Activated naive CD8-positive, alpha-beta T cell treated with anti-CD3 and anti-CD28 coated beads, Interleukin-2, amount 50 U/mL, for 24 hours (primary cell): ENCODE data around the gene ELN.

Experiments used
- ATAC-seq: fragments of 150-1000 bp; cut with Tn5 transposase; one replicate; pipeline ENCODE4 v1.10.0; 2021
- DNase-seq: peaks from one replicate; pipeline ENCODE4 v3.0.0; 2021
- H3K27ac Mint-ChIP-seq: one replicate; pipeline ENCODE4 v1.8.0; 2021; ENCODE audit warnings: mild to moderate bottlenecking, mixed read lengths
- H3K27me3 Mint-ChIP-seq: one replicate; pipeline ENCODE4 v1.8.0; 2021; ENCODE audit warnings: mixed read lengths
- H3K36me3 Mint-ChIP-seq: one replicate; pipeline ENCODE4 v1.8.0; 2021; ENCODE audit warnings: low read depth, mixed read lengths
- H3K4me1 Mint-ChIP-seq: one replicate; pipeline ENCODE4 v1.8.0; 2021; ENCODE audit warnings: mixed read lengths
- H3K4me3 Mint-ChIP-seq: one replicate; pipeline ENCODE4 v1.8.0; 2021; ENCODE audit warnings: mild to moderate bottlenecking, moderate library complexity, mixed read lengths
- H3K9me3 Mint-ChIP-seq: one replicate; pipeline ENCODE4 v1.8.0; 2021; ENCODE audit warnings: mixed read lengths

The ELN gene

DNA sequence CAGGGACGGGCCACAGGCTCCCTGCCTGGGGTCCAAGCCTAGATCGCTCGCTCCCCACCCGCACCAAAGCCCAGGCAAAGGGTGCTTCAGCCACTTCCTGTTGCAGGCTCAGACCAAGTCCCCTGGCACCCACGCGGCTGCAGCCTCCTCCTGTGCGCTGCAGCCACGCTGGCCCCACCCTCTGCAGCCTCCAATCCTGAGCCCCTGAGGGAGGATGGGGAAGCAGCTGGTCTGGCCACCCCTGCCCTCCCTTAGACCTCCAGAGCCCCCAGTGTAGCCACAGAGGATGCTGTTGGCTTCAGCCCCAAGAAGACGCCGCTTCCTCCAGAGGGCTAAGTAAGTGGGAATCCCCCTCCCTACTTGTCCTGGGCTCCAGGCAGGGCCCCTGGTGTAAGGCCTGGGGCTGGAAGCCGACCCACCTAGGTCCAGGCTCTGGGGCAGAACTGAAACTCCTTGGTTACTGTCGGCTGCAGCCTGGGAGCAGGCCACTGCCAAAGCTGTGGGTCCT is 65.0 kb downstream of the ELN start:
- Mint-ChIP-seq H3K9me3 (no peaks in the 10 kb centered on the region), H3K27ac (peak overlapping the region; percentile 93), H3K36me3 (peaks cover 15% of the 10 kb centered on the region), H3K4me3 (peak overlapping the region; percentile 79), H3K27me3 (no peaks in the 10 kb centered on the region), H3K4me1 (peaks cover 29% of the 10 kb centered on the region)
- ATAC-seq (no peak), DNase-seq (peak; percentile 18)

DNA sequence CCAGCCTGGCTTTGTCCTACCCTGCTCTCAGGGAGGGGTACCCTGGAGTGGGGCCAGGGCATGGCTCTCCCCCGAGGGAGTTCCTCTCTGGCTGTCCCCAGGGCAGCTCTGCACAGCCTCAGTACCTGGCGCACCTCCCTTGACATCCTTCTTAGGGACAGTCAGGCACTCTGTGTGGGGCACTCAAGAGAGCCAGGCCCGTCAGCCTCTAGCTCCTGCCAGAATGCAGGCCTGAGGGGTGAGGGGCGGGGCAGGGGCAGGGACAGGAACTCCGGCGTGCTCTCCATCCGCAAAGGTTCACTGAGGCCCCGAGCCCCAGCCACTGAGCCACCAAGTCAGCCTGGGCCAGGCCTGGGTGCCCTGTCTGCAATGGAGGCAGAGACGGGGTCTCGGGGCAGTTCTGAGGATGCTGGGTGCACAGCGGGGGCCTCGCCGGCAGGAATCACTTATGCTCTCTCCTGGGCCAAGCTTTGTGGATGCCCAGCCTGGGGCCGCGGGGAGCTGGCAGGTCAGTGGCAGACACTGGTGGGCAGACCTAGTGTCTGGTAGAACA is 65.8 kb downstream of the ELN start:
- peak overlapping the region; percentile 79 for H3K4me3 Mint-ChIP-seq
- H3K4me1 Mint-ChIP-seq, result peaks cover 30% of the 10 kb centered on the region
- peak; percentile 27 for DNase-seq
- peaks cover 16% of the 10 kb centered on the region for H3K36me3 Mint-ChIP-seq
- H3K27me3 Mint-ChIP-seq, result no peaks in the 10 kb centered on the region
- ATAC-seq, result peak; percentile 33
- no peaks in the 10 kb centered on the region for H3K9me3 Mint-ChIP-seq
- peak overlapping the region; percentile 93 for H3K27ac Mint-ChIP-seq

DNA sequence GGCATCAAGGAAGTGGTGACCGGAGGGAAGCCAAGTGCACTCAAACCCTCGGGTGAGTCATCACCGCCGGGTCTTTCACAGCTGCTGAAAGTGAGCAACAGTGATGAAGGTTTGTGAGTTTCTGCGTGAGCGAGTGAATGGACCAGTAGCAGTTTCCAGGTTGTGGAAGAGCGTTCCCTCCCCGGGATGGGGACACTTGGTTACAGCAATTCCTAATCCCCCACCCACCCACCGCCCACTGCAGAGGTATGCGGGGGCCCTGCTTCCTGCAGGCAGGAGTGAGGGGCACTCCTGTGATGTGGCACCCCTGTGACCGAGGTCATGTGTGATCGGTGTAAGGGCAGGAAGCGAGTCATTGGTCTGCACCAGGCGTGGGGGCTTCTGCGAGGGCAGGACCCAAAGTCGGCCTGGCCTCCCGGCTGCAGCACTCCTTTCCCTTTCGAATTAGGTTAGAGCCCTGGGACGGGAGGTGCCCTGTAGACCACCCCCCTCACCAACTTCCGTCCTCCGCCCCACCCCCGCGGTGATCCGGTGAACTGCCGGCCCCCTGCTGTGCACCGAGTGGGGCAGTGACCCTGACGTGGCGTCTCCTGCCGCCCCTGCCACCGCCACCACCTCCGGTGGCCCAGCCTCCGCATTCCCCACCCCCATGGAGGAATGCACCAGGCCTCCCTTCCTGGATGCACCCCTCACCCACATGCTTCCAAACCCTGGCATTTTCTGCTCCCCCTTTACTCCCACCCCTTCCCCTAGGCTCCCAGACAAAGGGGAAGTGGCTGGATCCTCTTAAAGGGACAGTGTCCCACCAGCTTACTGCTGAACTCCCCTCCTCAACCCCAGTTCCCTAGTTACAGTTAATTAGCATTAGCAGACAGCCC is 66.5 kb downstream of the ELN start:
- peaks cover 13% of the 10 kb centered on the region for H3K36me3 Mint-ChIP-seq
- peaks cover 30% of the 10 kb centered on the region for H3K4me1 Mint-ChIP-seq
- H3K27ac Mint-ChIP-seq, result peak overlapping the region; percentile 93
- ATAC-seq (peak; percentile 88), DNase-seq (peak; percentile 84)
- H3K4me3 Mint-ChIP-seq, result peak overlapping the region; percentile 79
- H3K27me3 Mint-ChIP-seq, result no peaks in the 10 kb centered on the region
- H3K9me3 Mint-ChIP-seq, result no peaks in the 10 kb centered on the region

DNA sequence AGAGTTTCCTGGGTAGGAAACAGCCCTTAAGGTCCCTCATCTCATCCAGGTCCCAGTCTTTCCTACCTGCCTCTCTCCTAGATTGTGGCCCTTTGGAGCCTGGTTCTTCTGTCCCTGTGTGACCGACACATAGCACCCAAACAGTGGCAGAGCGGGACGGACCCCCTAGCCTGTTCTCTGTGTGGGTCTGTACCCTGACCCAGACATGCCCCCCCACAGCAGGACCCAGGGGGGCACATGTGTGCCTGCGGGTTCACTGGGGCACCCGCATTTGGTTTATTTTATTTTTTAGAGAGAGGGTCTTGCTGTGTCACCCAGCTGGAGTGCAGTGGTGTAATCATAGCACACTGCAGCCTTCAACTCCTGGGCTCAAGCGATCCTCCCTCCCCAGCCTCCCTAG is 67.2 kb downstream of the ELN start:
- H3K27me3 Mint-ChIP-seq, result no peaks in the 10 kb centered on the region
- H3K36me3 Mint-ChIP-seq, result peaks cover 13% of the 10 kb centered on the region
- H3K9me3 Mint-ChIP-seq, result no peaks in the 10 kb centered on the region
- DNase-seq, result no peak
- ATAC-seq, result no peak
- H3K4me3 Mint-ChIP-seq, result peak overlapping the region; percentile 79
- H3K4me1 Mint-ChIP-seq, result peaks cover 30% of the 10 kb centered on the region
- H3K27ac Mint-ChIP-seq, result peak overlapping the region; percentile 93

DNA sequence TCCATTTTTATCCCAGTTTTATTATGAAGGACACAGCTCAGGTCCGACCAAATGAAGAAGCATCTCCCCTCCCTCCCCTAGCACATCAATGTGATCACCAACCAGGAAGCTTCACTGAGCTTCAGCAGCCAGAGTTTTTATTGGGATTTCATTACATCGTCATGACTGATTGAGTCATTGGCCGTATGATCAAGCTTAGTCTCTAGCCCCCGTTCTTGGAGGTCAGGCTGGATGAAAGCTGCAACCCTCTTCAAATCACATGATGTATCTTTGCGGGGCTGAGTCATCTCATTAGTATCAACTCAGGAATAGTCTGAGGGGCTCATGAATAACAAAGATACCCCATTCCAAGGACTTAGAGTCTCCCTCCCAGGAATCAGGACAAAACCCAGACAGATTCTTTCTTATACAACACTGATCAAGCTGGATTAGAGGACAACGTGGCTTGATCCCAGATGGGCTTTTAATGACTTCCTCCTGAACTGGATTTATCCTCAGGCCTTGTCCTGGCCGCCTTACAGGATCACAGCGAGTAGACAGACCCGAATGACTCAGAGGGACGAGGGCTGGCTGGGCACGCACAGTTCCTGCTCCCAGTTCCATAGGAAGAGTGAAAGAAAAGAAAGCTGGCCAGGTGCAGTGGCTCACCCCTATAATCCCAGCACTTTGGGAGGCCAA is 70.1 kb downstream of the ELN start:
- ATAC-seq, result no peak
- Mint-ChIP-seq H3K9me3 (no peaks in the 10 kb centered on the region), H3K27me3 (no peaks in the 10 kb centered on the region), H3K4me3 (no peak overlapping the region), H3K36me3 (peaks cover 15% of the 10 kb centered on the region), H3K4me1 (peaks cover 22% of the 10 kb centered on the region), H3K27ac (no peak overlapping the region)
- DNase-seq, result no peak

DNA sequence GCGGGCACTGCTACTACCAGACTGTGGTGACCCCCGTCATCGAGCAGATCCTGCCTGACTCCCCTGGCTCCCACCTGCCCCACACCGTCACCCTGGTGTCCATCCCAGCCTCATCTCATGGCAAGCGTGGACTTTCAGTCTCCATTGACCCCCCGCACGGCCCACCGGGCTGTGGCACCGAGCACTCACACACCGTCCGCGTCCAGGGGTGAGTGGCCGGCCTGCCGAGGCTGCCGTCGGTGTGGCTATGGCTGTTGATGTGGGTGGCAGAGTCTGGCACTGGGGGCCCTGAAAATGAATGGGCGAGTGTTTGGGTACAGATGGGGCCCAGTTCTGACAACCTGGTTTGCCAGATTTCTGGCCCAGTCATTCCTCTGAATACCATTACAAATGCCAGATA is 71.1 kb downstream of the ELN start:
- no peaks in the 10 kb centered on the region for H3K27me3 Mint-ChIP-seq

DNA sequence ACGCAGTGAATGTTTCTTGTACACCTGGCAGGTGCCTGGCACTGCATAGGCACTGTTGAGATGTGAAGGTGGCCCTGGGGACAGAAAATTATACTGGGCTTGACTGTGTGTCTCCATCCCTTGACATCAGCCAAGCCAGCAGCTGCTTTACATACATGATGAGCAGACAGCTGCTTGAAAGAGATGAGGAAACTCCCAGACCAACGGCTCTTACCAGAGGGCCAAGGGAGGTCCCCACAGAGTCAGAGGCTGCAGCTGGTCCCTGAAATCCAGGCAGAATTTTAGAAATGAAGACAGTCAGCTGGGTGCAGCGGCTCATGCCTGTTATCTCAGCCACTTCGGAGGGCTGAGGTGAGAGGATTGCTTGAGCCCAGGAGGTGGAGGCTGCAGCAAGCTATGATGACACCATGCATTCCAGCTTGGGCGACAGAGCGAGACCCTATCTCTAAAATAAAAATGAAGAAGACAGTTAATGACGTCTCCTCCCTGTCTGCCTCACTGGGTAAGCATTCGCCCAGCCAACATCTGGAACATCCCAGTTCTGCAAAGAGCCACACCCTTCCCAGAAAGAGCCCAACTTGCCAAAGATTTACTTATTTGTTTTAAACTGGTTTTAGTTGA is 73.2 kb downstream of the ELN start:
- H3K27ac Mint-ChIP-seq, result peak overlapping the region; percentile 2
- H3K4me3 Mint-ChIP-seq, result no peak overlapping the region
- ATAC-seq (peak; percentile 33), DNase-seq (no peak)
- peaks cover 3% of the 10 kb centered on the region for H3K4me1 Mint-ChIP-seq
- H3K36me3 Mint-ChIP-seq, result peaks cover 20% of the 10 kb centered on the region
- no peaks in the 10 kb centered on the region for H3K27me3 Mint-ChIP-seq
- no peaks in the 10 kb centered on the region for H3K9me3 Mint-ChIP-seq

More for the DNA sequence above, 71.1 kb downstream of the ELN start:
- Mint-ChIP-seq H3K36me3 (peaks cover 15% of the 10 kb centered on the region), H3K9me3 (no peaks in the 10 kb centered on the region), H3K4me1 (peaks cover 13% of the 10 kb centered on the region), H3K4me3 (no peak overlapping the region), H3K27ac (no peak overlapping the region)
- no peak for ATAC-seq
- DNase-seq, result no peak

DNA sequence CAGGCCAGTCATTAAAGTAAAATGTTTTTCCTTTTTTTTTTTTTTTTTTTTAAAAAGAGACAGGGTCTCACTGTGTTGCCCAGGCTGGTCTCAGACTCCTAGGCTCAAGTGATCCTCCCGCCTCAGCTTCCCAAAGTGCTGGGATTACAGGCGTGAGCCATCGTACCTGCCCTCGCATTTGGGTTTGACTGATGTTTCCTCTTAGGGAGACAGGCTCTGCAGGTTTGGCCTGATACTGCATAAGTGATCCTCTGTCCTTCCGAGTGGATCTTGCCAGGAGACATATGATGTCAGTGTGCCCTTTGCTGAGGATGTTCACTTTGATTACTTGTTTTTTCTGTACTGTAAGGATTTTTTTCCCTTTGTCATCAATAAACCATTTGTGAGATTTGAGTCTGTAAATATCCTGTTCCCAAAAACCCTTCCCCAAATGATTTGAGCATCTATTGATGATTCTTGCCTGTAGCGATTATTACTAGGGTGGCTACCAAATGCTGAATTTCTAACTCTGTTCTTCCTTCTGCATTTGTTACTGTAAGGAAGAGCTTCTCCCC is 75.3 kb downstream of the ELN start:
- Mint-ChIP-seq H3K4me3 (no peak overlapping the region), H3K27ac (no peak overlapping the region), H3K4me1 (no peaks in the 10 kb centered on the region), H3K27me3 (no peaks in the 10 kb centered on the region), H3K9me3 (no peaks in the 10 kb centered on the region), H3K36me3 (peaks cover 11% of the 10 kb centered on the region)
- ATAC-seq, result no peak
- DNase-seq, result no peak

DNA sequence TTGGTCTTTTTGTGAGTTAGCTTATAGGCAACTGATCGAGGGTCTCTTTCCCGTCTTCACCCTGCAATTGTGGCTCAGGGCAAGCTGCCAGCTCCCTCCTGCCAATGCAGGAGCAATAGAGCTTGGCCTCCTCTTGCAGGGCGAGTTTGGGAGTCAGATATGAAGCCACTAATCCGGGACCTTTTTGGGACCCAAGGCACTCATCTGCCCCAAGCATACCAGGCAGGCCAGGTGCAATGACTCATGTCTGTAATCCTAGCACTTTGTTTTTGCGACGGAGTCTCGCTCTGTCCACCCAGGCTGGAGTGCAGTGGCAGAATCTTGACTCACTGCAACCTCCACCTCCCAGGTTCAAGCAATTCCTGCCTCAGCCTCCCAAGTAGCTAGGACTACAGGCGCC is 76.7 kb downstream of the ELN start:
- no peak for DNase-seq
- no peak for ATAC-seq
- Mint-ChIP-seq H3K27ac (no peak overlapping the region), H3K9me3 (no peaks in the 10 kb centered on the region), H3K4me1 (no peaks in the 10 kb centered on the region), H3K36me3 (peaks cover 10% of the 10 kb centered on the region), H3K27me3 (no peaks in the 10 kb centered on the region), H3K4me3 (no peak overlapping the region)

DNA sequence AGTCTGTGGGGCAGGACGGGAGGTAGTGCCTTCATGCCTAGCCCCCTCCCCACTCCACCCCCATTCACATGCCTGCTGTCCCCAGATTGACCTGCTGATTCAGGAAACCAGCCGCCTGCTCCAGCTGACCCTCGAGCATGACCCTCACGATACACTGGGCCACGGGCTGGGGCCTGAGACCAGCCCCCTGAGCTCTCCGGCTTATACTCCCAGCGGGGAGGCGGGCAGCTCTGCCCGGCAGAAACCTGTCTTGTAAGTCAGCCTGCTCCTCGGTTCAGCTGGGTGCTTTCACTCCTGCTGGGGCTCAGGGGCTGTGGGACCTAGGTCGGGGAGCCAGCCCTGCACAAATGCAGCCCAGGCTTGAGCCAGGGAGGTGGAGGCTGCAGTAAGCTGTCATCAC is 78.0 kb downstream of the ELN start:
- Mint-ChIP-seq H3K4me3 (no peak overlapping the region), H3K27me3 (no peaks in the 10 kb centered on the region), H3K4me1 (no peaks in the 10 kb centered on the region), H3K36me3 (peaks cover 12% of the 10 kb centered on the region), H3K9me3 (no peaks in the 10 kb centered on the region), H3K27ac (no peak overlapping the region)
- DNase-seq (no peak), ATAC-seq (no peak)

DNA sequence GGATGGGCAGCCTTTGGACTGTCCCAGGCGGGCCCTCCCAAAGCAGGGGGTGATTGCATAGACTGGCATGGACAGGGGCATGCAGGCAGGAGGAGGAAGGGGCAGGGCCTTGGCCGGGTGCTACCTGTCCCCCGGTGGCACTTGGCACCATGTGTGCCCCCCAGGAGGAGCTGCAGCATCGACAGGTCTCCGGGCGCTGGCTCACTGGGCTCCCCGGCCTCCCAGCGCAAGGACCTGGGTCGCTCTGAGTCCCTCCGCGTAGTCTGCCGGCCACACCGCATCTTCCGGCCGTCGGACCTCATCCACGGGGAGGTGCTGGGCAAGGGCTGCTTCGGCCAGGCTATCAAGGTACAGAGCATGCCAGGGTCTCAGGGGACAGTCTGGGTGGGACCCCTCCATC is 78.9 kb downstream of the ELN start:
- ATAC-seq (no peak), DNase-seq (no peak)
- no peaks in the 10 kb centered on the region for H3K4me1 Mint-ChIP-seq
- no peaks in the 10 kb centered on the region for H3K9me3 Mint-ChIP-seq
- no peak overlapping the region for H3K4me3 Mint-ChIP-seq
- no peaks in the 10 kb centered on the region for H3K27me3 Mint-ChIP-seq
- no peak overlapping the region for H3K27ac Mint-ChIP-seq
- H3K36me3 Mint-ChIP-seq, result peaks cover 12% of the 10 kb centered on the region

DNA sequence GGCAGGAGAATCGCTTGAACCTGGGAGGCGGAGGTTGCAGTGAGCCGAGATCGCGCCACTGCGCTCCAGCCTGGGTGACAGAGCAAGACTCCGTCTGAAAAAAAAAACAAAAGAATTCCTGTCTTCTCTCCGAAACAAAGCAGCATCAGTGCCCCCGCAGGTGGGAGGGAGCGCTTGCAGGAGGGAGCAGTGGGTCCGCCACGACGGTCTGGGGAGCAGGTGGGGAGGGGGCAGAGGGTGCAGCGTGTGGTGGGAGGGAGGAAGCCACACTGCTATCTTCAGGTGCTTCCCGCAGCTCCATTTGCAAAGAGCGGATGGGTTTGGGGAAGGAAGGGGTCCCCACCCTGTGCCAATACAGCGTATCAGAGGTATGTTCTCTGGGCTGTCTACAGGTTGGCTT is 87.4 kb downstream of the ELN start:
- peaks cover 8% of the 10 kb centered on the region for H3K36me3 Mint-ChIP-seq
- no peak for ATAC-seq
- no peak overlapping the region for H3K4me3 Mint-ChIP-seq
- no peaks in the 10 kb centered on the region for H3K4me1 Mint-ChIP-seq
- DNase-seq, result no peak
- no peaks in the 10 kb centered on the region for H3K27me3 Mint-ChIP-seq
- no peaks in the 10 kb centered on the region for H3K9me3 Mint-ChIP-seq
- no peak overlapping the region for H3K27ac Mint-ChIP-seq

DNA sequence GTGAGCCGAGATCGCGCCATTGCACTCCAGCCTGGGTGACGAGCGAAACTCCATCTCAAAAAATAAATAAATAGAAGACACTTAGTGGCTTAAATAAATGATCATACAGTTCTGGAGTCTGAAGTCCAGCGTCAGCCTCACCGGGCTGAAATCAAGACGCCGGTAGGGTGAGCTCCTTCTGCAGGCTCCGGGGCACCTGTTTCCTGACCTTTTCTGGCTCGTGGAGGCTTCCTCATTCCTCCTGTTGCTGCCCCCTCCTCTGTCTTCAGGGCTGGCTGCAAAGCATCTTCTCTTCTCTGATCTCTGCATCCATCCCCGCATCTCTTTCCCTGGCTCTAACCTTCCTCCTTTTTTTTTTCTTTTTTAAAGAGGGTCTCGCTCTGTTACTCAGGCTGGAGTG is 88.4 kb downstream of the ELN start:
- no peaks in the 10 kb centered on the region for H3K27me3 Mint-ChIP-seq
- H3K27ac Mint-ChIP-seq, result no peak overlapping the region
- no peak overlapping the region for H3K4me3 Mint-ChIP-seq
- no peak for ATAC-seq
- no peaks in the 10 kb centered on the region for H3K4me1 Mint-ChIP-seq
- no peak for DNase-seq
- no peaks in the 10 kb centered on the region for H3K9me3 Mint-ChIP-seq
- peaks cover 9% of the 10 kb centered on the region for H3K36me3 Mint-ChIP-seq
